KMS-11 (cell line): ENCODE data around the gene LRRC74A.

Experiments used
- H2AFZ ChIP-seq: fragments of 200-600 bp; sonication (generic); 2 replicates; pipeline ENCODE4 v1.6.1; 2016; ENCODE audit warnings: antibody characterized with exemption, mixed run types, low read depth
- H3K27ac ChIP-seq: fragments of 200-600 bp; sonication (generic); 2 replicates; pipeline ENCODE4 v1.6.1; 2016; ENCODE audit warnings: mild to moderate bottlenecking, mixed run types
- H3K27me3 ChIP-seq: fragments of 200-600 bp; sonication (generic); 2 replicates; pipeline ENCODE4 v1.6.1; 2017; ENCODE audit warnings: mild to moderate bottlenecking, low read depth, mixed run types, moderate library complexity; ENCODE audit not compliant: insufficient read depth
- H3K36me3 ChIP-seq: fragments of 200-600 bp; sonication (generic); 2 replicates; pipeline ENCODE4 v1.6.1; 2017; ENCODE audit warnings: mild to moderate bottlenecking, mixed run types; ENCODE audit not compliant: insufficient read depth
- H3K4me1 ChIP-seq: fragments of 200-600 bp; sonication (generic); 2 replicates; pipeline ENCODE4 v1.6.1; 2016; ENCODE audit warnings: mild to moderate bottlenecking, low read depth, mixed run types; ENCODE audit not compliant: poor library complexity, severe bottlenecking
- H3K4me2 ChIP-seq: fragments of 200-600 bp; sonication (generic); 2 replicates; pipeline ENCODE4 v1.7.0; 2016; ENCODE audit warnings: mild to moderate bottlenecking, mixed run types
- H3K4me3 ChIP-seq: fragments of 200-600 bp; sonication (generic); IDR thresholded peaks from 2 replicates; pipeline ENCODE4 v1.6.1; 2017; ENCODE audit warnings: low read depth, low read length, mixed read lengths; ENCODE audit not compliant: insufficient read depth
- H3K79me2 ChIP-seq: fragments of 200-600 bp; sonication (generic); 2 replicates; pipeline ENCODE4 v1.6.1; 2016; ENCODE audit warnings: low read depth, mixed run types; ENCODE audit not compliant: insufficient read depth
- H3K9ac ChIP-seq: fragments of 200-600 bp; sonication (generic); 2 replicates; pipeline ENCODE4 v1.6.1; 2016; ENCODE audit warnings: mild to moderate bottlenecking, mixed run types
- H4K20me1 ChIP-seq: fragments of 200-600 bp; sonication (generic); 2 replicates; pipeline ENCODE4 v1.6.1; 2016; ENCODE audit warnings: mild to moderate bottlenecking, mixed run types; ENCODE audit not compliant: insufficient read depth
- TF ChIP-seq, protein P1 (sequence below): fragments of 200-600 bp; sonication (generic); conservative IDR thresholded peaks from 2 replicates; pipeline ENCODE4 v1.6.1; 2017; ENCODE audit warnings: low read depth, mild to moderate bottlenecking, antibody characterized with exemption, low read length, moderate library complexity, mixed read lengths

Gene LRRC74A

DNA sequence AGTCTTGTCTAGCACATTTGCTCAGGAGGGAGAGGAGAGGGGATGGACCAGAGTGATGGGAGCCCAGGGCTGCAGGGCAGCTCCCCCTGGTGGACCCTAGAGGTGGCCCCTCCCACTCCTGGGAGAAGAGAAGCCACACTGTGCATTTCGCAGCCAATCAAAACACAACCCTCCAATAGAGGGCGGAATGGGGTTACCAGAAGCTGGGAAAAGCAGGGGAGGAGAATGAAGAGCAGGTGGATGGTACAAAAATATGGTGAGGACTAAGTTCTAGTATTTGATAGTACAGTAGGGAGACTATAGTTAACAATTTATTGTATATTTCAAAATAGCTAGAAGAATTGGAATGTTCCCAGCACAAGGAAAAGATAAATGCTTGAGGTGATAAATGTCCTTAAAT is 41.3 kb upstream of the LRRC74A start:
- Histone ChIP-seq H3K27ac (no peak overlapping the region), H3K4me1 (no peaks in the 10 kb centered on the region), H4K20me1 (no peaks in the 10 kb centered on the region), H3K4me3 (no peak overlapping the region), H3K36me3 (no peaks in the 10 kb centered on the region), H3K79me2 (no peaks in the 10 kb centered on the region), H2AFZ (no peak overlapping the region), H3K4me2 (no peak overlapping the region), H3K27me3 (no peaks in the 10 kb centered on the region), H3K9ac (no peak overlapping the region)
- TF ChIP-seq, protein P1, sequence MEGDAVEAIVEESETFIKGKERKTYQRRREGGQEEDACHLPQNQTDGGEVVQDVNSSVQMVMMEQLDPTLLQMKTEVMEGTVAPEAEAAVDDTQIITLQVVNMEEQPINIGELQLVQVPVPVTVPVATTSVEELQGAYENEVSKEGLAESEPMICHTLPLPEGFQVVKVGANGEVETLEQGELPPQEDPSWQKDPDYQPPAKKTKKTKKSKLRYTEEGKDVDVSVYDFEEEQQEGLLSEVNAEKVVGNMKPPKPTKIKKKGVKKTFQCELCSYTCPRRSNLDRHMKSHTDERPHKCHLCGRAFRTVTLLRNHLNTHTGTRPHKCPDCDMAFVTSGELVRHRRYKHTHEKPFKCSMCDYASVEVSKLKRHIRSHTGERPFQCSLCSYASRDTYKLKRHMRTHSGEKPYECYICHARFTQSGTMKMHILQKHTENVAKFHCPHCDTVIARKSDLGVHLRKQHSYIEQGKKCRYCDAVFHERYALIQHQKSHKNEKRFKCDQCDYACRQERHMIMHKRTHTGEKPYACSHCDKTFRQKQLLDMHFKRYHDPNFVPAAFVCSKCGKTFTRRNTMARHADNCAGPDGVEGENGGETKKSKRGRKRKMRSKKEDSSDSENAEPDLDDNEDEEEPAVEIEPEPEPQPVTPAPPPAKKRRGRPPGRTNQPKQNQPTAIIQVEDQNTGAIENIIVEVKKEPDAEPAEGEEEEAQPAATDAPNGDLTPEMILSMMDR, result peak; percentile 63

DNA sequence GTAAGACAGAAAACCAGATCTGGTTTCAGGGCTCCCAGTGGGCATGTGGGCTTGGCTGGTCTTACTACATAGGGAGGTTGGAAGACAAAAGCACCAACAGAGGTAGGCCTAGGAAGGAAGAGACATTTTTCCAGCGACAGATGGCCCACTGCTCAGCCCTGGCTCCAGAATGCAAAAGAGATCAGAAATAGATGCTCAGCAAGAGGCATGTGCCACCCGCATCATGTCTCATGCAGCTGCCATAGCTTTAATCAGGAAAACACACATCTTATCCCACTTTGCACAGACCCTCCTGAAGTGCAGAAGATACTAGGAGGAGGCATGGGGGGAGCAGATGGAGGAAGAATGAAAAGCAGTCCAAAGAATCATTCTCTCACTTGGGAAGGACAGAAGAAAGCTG is 39.6 kb upstream of the LRRC74A start:
- H3K27me3 ChIP-seq, result no peaks in the 10 kb centered on the region
- no peak overlapping the region for H3K4me2 ChIP-seq
- no peaks in the 10 kb centered on the region for H3K36me3 ChIP-seq
- H4K20me1 ChIP-seq, result no peaks in the 10 kb centered on the region
- H2AFZ ChIP-seq, result no peak overlapping the region
- H3K9ac ChIP-seq, result no peak overlapping the region
- no peak overlapping the region for H3K27ac ChIP-seq
- H3K4me1 ChIP-seq, result no peaks in the 10 kb centered on the region
- no peak overlapping the region for H3K4me3 ChIP-seq
- TF ChIP-seq, protein P1, result no peak
- no peaks in the 10 kb centered on the region for H3K79me2 ChIP-seq

DNA sequence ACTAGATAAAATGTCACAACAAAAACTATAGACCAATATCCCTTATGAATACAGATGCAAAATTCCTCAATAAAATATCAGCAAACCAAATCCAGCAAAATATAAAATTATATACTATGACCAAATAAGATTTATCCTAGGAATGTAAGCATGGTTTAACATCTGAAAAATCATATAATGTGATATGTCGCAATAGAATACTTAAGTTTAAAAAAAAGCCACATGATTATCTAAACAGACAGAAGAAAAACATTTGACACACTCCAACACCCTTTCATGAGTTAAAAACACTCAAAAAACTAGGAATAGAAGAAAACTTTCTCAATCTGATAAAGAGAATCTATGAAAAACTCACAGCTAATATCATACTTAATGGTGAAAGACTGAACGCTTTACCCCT is 33.8 kb upstream of the LRRC74A start:
- Histone ChIP-seq H3K36me3 (no peaks in the 10 kb centered on the region), H4K20me1 (no peaks in the 10 kb centered on the region), H3K79me2 (no peaks in the 10 kb centered on the region), H2AFZ (no peak overlapping the region), H3K27ac (no peak overlapping the region), H3K4me3 (no peak overlapping the region), H3K4me1 (peaks cover 3% of the 10 kb centered on the region), H3K9ac (no peak overlapping the region), H3K27me3 (no peaks in the 10 kb centered on the region), H3K4me2 (no peak overlapping the region)
- TF ChIP-seq, protein P1, result no peak

DNA sequence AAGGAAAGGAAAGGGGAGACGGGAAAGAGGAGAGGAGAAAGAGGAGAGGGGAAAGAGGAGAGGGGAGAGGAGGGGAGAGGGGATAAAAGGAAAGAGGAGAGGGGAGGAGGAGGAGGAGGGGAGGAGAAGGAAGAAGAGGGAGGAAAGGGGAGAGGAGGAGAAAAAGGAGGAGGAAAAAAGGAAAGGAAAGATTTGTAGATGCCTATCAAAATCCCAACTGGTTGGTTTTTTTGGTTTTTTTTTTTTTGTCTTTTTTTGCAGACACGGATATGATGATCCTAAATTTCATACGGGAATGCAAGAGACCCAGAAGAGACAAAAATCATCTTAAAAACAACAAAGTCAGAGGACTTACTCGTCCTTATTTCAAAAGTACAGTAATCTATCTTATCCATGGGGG is 32.9 kb upstream of the LRRC74A start:
- TF ChIP-seq, protein P1, result no peak
- H3K9ac ChIP-seq, result no peak overlapping the region
- H3K36me3 ChIP-seq, result no peaks in the 10 kb centered on the region

More for the DNA sequence above, 32.9 kb upstream of the LRRC74A start:
- H4K20me1 ChIP-seq, result no peaks in the 10 kb centered on the region
- H3K4me3 ChIP-seq, result no peak overlapping the region
- no peak overlapping the region for H2AFZ ChIP-seq
- no peak overlapping the region for H3K27ac ChIP-seq
- H3K27me3 ChIP-seq, result no peaks in the 10 kb centered on the region
- peaks cover 3% of the 10 kb centered on the region for H3K4me1 ChIP-seq
- H3K79me2 ChIP-seq, result no peaks in the 10 kb centered on the region
- no peak overlapping the region for H3K4me2 ChIP-seq
